Body of pancreas (tissue), 4 donors: ENCODE measurements around the gene AGBL3.

Experiments used
- CTCF ChIP-seq, 7 experiments: fragments of 450-650 bp in 4 of 7; fragments of 200-600 bp in 3 of 7; sonication (generic) in 3 of 7; IDR thresholded peaks; one replicate each; pipeline ENCODE4 v1.5.1; 2016 to 2019; ENCODE audit warnings: antibody characterized with exemption in 7 of 7
- POLR2A ChIP-seq, 3 donors: fragments of 450-650 bp; IDR thresholded peaks; one replicate each; pipeline ENCODE4 v1.6.1; 2016; ENCODE audit warnings: antibody characterized with exemption in 3 of 3, mild to moderate bottlenecking in 2 of 3

- TF ChIP-seq POLR2A (IDR thresholded peaks at IDR 0.05) (no peak), CTCF (IDR thresholded peaks at IDR 0.05) (no peak)
Observed at GRCh38 chr7:135083005-135083404, 96.7 kb downstream of the AGBL3 start.
